HFFc6 (cell line): ENCODE data around the gene INSIG1. TPM values are rescaled to one million over a fixed set of nuclear protein-coding genes. Genes with fewer than 3 reads are reported as not detected.

Source experiments
- DNase-seq: peaks from one replicate; pipeline ENCODE4 v3.0.0-alpha.2; 2018
- H3K27ac Mint-ChIP-seq: 2 replicates; pipeline ENCODE4 v1.8.0; 2020; ENCODE audit warnings: mild to moderate bottlenecking, mixed read lengths
- H3K27me3 Mint-ChIP-seq: 2 replicates; pipeline ENCODE4 v1.8.0; 2021; ENCODE audit warnings: mild to moderate bottlenecking, moderate library complexity, mixed read lengths; ENCODE audit not compliant: insufficient read depth
- H3K36me3 Mint-ChIP-seq: 2 replicates; pipeline ENCODE4 v1.8.0; 2021; ENCODE audit warnings: low read depth, mixed read lengths
- H3K4me1 Mint-ChIP-seq: 2 replicates; pipeline ENCODE4 v1.8.0; 2020; ENCODE audit warnings: low read depth, mixed read lengths
- H3K4me3 Mint-ChIP-seq: 2 replicates; pipeline ENCODE4 v1.8.0; 2020; ENCODE audit warnings: mild to moderate bottlenecking, moderate library complexity, mixed read lengths
- H3K9me3 Mint-ChIP-seq: 2 replicates; pipeline ENCODE4 v1.8.0; 2020; ENCODE audit warnings: mild to moderate bottlenecking, mixed read lengths
- total RNA-seq, 6 experiments: library from RNA; stranded (reverse); fragmentation: NEBNext Ultra II Directional; extraction: Animal tissue kit (Norgen Biotek cat#: 25700); gene quantifications; 2 replicates in 1 of 6; 3 replicates in 5 of 6; pipeline ENCODE4 v1.2.3, GENCODE V29; 2021
- TF ChIP-seq, protein P1 (sequence below): fragments of 200-600 bp; sonication (generic); IDR thresholded peaks from 2 replicates; pipeline ENCODE4 v1.5.0; 2021; ENCODE audit warnings: antibody characterized with exemption, mild to moderate bottlenecking

The INSIG1 gene
- total RNA-seq, 6 experiments from 2014 or later = 7.1 to 11.0 (median 9.9) TPM

DNA sequence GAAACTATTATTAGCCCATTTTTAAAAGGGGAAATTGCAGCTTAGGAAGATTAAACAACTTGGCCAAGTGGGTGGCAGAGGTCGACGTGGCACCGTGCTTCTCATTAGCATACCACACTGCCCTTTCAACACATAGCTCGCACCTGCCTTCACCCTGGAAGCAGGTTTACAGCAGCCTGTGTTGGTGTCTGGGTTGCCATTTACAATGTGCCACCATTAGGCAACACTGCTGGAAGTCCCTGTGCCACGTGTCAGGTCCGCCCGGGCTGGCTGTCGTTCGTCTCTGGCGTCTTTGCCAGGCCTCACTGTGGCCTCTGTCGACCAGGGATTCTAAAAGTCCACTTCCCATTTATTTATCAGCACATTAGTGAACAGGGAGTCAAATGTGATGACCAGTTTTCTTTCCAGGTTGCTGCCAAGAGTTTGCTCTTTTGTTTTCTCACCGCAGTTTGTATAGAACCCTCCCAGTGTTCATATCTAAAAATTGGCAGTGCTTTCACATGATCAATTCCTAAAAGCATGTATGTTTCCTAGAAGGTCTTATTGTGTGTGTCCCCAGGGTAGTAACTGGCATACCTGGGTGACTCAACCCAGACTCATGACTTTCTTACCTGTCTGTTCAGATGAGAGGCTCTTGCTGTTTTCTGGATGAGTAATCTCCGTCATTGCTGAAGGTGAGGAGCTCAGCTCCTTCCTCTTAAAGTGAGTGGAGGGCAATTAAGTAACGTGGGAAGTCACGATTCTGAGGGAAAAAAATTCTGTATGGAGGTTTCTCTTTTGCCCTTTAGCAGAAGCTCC, 9.2 kb downstream of the INSIG1 start:
- H3K27me3 Mint-ChIP-seq = no peaks in the 10 kb centered on the region
- peaks cover 6% of the 10 kb centered on the region; the same call in 1 of the 2 replicates for H3K4me1 Mint-ChIP-seq
- DNase-seq = no peak
- H3K4me3 Mint-ChIP-seq = no peak overlapping the region
- TF ChIP-seq, protein P1, sequence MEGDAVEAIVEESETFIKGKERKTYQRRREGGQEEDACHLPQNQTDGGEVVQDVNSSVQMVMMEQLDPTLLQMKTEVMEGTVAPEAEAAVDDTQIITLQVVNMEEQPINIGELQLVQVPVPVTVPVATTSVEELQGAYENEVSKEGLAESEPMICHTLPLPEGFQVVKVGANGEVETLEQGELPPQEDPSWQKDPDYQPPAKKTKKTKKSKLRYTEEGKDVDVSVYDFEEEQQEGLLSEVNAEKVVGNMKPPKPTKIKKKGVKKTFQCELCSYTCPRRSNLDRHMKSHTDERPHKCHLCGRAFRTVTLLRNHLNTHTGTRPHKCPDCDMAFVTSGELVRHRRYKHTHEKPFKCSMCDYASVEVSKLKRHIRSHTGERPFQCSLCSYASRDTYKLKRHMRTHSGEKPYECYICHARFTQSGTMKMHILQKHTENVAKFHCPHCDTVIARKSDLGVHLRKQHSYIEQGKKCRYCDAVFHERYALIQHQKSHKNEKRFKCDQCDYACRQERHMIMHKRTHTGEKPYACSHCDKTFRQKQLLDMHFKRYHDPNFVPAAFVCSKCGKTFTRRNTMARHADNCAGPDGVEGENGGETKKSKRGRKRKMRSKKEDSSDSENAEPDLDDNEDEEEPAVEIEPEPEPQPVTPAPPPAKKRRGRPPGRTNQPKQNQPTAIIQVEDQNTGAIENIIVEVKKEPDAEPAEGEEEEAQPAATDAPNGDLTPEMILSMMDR = no peak
- H3K27ac Mint-ChIP-seq = no peak overlapping the region
- H3K9me3 Mint-ChIP-seq = no peaks in the 10 kb centered on the region
- peaks cover 11% of the 10 kb centered on the region; the same call in 1 of the 2 replicates for H3K36me3 Mint-ChIP-seq

DNA sequence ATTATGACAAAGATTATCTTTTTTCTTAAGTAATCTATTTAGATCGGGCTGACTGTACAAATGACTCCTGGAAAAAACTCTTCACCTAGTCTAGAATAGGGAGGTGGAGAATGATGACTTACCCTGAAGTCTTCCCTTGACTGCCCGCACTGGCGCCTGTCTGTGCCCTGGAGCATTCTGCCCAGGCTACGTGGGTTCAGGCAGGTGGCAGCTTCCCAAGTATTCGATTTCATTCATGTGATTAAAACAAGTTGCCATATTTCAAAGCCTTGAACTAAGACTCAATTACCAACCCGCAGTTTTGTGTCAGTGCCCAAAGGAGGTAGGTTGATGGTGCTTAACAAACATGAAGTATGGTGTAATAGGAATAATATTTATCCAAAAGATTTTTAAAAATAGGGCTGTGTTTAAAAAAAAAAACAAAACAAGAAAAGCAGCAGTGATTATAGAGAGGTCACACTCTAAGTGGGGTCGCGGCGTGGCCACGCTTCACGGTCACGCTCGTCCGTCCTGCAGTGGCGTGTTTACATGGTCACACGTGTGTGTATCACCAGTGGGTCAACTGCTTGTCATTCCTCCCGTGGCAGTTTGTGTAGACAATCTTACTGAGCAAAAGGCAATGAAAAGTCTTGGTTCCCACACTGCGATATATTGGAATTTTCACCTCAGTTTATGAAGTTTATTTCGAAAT, 10.8 kb downstream of the INSIG1 start:
- Mint-ChIP-seq H3K27me3 (no peaks in the 10 kb centered on the region; the same call in 1 of the 2 replicates), H3K36me3 (peaks cover 11% of the 10 kb centered on the region; the same call in 1 of the 2 replicates), H3K4me3 (no peak overlapping the region), H3K27ac (no peak overlapping the region), H3K4me1 (peaks cover 6% of the 10 kb centered on the region; the same call in 1 of the 2 replicates), H3K9me3 (no peaks in the 10 kb centered on the region)
- DNase-seq = no peak
- TF ChIP-seq, protein P1 = no peak

DNA sequence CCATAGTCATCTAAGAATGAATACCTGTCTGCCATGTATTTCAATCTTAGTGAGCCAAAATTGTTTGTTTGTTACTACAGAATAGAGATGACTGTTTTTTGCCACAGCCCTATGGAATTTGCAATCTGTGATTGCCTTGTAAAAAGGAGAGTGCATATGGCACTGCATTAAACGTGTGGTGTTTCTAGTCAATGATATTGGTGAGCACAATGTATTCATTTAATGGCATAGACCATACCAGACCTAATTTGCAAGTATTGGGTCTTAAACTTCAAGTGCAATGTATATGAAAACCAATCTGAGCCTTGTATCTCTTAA, 11.3 kb downstream of the INSIG1 start:
- H3K36me3 Mint-ChIP-seq = peaks cover 11% of the 10 kb centered on the region; the same call in 1 of the 2 replicates
- H3K4me3 Mint-ChIP-seq = no peak overlapping the region
- no peaks in the 10 kb centered on the region for H3K9me3 Mint-ChIP-seq
- no peak overlapping the region for H3K27ac Mint-ChIP-seq
- no peaks in the 10 kb centered on the region; the same call in 1 of the 2 replicates for H3K27me3 Mint-ChIP-seq
- peaks cover 6% of the 10 kb centered on the region; the same call in 1 of the 2 replicates for H3K4me1 Mint-ChIP-seq
- TF ChIP-seq, protein P1 = no peak
- no peak for DNase-seq

DNA sequence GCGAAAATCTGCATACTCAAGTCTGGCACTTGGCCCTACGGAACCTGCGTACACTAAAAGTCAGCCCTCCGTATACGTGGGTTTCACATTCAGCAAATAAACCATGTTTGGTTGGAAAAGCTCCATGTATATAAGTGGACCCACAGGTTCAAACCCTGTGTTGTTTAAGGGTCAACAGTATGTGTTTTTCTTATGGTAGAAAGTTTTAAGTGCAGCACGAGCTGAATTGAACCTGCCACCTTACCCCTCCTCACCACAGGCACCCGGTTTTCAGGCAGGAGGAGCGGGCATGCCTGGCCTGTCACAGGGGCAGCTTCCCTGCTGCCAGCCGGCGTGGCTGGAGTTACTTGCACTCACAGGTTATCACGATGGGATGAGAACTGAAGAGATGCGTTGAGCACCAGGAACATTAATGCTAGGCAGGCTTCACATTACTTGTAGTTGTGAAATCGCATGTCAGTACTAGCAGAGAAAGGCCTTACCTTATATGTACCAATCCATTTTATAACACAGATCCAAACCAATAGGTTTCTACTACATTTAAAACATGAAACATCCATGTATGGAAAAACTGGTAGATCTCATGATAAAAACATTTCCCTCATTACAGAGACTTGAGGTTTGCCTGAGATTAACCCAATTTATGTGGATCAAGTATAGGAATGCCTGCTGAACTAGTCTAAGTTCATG, 12.9 kb downstream of the INSIG1 start:
- H3K27me3 Mint-ChIP-seq = peaks cover 3% of the 10 kb centered on the region
- H3K27ac Mint-ChIP-seq = no peak overlapping the region
- peaks cover 11% of the 10 kb centered on the region; the same call in 1 of the 2 replicates for H3K36me3 Mint-ChIP-seq
- TF ChIP-seq, protein P1 = no peak
- no peaks in the 10 kb centered on the region for H3K9me3 Mint-ChIP-seq
- no peak for DNase-seq
- no peaks in the 10 kb centered on the region for H3K4me1 Mint-ChIP-seq
- H3K4me3 Mint-ChIP-seq = no peak overlapping the region

DNA sequence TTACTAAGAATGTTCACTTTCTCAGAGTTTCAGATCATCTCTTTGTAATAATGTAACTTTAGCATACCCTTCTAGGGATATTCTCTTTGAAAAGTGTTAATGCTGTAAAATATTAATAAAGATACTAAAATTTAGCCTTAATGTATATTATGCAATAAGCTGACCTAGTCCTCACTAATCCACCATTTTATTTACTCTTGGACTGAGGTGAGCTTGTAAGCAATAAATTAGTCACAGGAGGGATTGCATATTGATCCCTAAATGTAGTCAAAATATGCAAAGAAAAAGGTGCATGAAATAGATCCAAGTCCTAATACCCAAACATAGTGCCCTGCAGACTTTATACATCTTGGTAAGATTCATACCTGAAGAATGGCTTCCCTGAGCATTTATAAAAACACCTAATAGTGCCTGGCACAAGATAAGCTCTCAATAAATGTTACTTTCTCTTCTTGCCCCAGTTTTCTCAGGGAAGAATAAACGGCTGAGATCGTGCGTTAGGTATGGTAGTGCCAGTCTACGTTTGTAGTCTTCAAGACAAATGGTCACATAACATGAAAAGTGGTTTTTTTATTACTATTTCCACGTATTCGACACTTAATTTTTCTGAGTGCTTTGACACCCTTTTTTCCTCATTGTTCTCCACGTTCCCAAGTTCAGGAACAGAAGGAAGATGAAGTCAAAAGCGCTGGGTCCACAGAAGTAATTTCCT, 14.3 kb downstream of the INSIG1 start:
- Mint-ChIP-seq H3K36me3 (peaks cover 9% of the 10 kb centered on the region; the same call in 1 of the 2 replicates), H3K27me3 (peaks cover 6% of the 10 kb centered on the region), H3K4me3 (no peak overlapping the region), H3K9me3 (no peaks in the 10 kb centered on the region), H3K4me1 (no peaks in the 10 kb centered on the region), H3K27ac (no peak overlapping the region)
- TF ChIP-seq, protein P1 = no peak
- DNase-seq = no peak
